ENCODE results near the gene C9.

GRCh38 chr5:39413771-39414170 is 49.5 kb upstream of the C9 start:
- no peak for TF ChIP-seq CTCF (IDR thresholded peaks at IDR 0.05; ENCODE audit: borderline replicate concordance, extremely low read depth, low read length, poor library complexity, severe bottlenecking)
- no peak for TF ChIP-seq EZH2 (IDR thresholded peaks at IDR 0.05; ENCODE audit: borderline replicate concordance, low read depth, low read length, severe bottlenecking)
